ENCODE measurements around the gene CD300H.

GRCh38 chr17:74550602-74551001 is 16.7 kb downstream of the CD300H start:
- TF ChIP-seq CTCF (IDR thresholded peaks at IDR 0.05) (no peak), POLR2A (IDR thresholded peaks at IDR 0.05) (no peak)
